Kidney glomerular epithelial cell (primary cell): ENCODE measurements around the gene MAP3K14.
A peak's percentile ranks its signal among the peaks of the same experiment; 100 is the strongest.
"Not testable (repeated sequence)": the region's sequence is repeated elsewhere in the genome, so short reads cannot be mapped to it uniquely, and the experiment has no call there.

Experiments
- DNase-seq: peaks from one replicate; lab custom pipeline; 2025; lab: John Stamatoyannopoulos, UW

The MAP3K14 gene

DNA sequence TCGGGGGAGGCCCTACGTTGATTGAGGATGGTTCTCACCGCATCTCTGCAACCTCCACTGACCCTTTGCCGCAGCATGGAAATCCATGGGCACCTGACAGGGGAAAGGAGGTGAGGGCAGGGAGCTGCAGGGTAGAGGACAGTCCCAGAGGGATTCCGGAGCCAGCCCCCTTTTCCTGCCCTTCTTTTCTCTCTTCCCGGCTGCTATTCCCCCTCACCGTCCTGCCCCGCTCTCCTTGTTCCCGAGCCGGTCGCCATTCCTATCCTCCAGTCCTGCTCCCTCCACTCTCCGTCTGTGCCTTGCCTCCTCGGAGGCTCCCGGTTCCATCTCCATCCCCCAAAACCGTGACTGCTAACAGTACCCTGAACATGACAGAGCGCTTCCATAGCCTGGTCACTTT is 59.7 kb downstream of the MAP3K14 start:
- no peak for DNase-seq

DNA sequence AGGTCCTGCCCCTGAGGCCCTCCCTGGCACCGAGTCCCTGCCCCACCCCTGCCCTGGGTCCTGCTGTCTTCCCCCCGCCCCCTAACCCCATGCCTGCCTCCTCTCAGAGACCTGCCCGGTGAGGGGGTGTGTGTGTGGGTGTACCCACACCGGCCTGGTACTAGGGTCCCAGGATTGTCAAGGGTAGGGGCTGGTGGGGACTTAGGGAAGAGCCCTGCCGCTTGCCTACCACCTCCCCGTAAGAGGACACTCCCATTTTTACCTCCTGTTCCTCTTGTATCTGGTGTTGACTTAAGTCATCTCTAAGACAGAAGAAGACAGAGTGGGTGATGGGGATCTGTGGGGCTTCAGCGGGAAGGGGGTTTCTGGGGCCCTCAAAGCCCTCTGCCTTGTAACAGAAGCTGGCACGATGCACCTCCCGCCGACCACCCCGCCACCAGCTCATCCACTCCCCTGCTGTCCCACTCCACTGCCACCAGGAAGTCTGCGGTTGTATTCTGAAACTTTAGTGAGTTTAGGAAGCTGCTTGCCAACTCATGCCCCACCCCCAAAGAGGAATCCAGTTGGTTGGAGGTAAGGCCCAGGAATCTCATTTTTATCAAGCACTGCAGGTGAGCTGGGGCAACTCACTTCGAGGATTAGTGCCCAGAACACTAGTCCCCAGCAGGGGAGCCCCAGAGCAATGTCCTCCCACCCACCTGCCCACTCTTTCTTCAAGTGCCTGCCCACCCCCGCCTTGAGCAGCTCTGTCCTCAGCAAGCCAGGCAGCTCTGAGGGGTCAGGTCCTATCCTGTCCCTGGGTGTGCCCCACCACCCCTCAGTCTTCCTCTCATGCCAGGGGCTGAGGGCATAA is 60.5 kb downstream of the MAP3K14 start:
- DNase-seq: no peak

DNA sequence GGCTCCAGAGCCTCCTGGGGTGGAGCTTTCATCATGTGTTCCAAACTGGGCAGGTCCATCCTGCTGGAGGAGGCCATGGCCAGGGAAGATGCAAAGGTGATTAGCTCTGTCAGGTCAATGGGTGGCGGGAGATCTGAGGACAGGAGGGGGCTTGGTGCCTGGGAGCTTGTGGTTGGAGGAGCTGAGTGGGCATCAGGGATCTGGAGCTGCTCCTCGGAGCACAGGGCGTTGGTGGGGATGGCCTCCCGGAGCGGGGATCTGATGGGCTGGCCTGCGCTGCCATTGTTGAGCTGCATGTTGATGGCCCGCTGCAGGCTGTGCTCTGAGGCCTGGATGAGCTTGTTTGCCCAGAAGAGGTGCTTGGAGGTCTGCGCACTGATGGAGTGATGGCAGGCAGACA is 61.5 kb downstream of the MAP3K14 start:
- no peak for DNase-seq

DNA sequence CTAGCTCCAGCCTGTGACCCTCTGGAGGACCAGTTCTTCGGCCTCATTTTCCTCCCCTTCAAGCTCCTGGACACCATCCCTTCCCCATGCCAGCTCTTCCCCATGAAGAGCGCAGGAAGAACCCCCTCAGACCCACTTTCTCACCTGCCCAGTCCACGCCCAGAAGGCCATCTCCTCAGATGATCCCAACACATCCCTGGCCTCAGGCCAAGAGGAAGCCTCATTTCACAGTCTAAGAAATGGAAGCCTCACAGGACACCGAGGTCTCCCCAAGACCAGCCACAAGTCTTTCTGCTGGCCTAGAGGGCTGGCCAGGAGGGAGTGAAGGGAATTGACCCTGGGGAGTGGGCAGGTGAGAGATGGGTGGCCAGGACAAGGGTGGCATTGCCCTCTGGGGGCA is 62.9 kb downstream of the MAP3K14 start:
- DNase-seq: no peak

DNA sequence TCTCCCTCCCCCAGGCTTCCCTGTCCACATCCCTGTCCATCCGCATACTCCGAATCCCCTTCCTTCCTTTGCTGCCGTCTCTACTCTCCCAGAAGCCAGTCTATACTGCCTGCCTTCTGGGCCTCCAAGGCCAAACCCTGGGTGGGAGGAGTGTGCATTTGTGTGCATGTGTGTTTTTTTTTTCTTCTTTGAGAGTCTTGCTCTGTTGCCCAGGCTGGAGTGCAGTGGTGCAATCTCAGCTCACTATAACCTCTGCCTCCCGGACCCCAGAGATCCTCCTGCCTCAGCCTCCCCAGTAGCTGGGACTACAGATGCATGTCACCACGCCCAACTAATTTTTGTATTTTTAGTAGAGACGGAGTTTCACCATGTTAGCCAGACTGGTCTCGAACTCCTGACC is 63.6 kb downstream of the MAP3K14 start:
- not testable (repeated sequence) for DNase-seq

- no peak for DNase-seq
These were observed 64.9 kb downstream of the MAP3K14 start for GRCh38 chr17:45251931-45252330.

GRCh38 chr17:45248132-45248957 is 68.5 kb downstream of the MAP3K14 start:
- peak; percentile 22 for DNase-seq

DNA sequence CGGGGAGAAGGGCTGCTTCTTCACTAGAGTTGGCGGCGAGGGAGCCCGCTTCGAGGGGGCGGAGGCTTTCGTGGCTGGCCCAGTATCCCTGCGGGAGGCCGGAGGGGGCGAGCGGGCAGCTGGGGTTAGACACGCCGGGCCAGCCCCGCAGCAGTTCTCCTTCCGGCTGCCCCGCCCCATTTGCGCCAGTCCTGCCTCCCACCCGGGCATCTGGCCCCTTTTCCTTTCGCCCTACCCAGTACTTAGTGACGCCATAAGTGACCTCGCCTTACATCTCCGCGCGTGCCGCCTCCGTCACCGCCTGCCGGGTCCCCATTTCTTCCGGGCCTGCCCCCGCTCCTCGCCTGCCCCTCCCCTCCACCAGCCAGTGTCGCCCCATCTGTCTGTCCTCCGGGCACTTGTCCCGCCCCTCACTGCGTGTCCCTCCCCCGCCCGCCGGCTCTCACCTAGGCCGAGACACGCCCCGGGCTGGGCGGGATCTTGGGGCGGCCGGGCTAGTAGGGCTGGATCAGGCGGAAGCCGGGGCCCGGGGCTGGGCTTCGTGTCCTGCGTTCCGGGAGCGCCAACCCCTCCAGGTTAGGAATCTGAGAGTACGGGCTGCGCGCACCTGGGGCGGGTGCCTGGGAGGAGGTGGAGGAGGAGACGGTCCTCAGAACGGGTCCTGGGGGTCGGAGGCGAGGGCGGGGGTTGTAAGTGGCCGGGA is 69.2 kb downstream of the MAP3K14 start:
- peak; percentile 83 for DNase-seq

DNA sequence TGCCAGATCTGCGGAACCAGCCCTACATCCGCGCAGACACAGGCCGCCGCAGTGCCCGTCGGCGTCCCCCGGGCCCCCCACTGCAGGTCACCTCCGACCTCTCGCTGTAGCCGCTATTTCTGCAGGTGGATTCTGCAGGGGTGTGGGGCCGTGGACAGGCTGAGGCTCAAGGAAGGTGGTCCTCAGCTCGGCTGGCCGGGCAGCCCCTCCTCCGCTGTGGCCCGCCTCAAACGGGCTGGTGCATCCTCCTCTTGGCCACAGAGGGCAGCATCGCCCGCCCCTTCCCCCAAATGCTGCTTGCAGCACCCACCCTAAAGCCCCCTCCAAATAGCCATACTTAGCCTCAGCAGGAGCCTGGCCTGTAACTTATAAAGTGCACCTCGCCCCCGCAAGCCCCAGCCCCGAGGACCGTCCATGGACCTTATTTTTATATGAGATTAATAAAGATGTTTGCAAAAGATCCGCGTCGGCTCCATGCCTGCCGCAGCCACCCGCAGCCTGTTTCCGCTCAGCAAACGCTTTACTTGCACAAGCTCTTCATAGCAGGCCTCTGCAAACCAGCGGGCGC is 69.9 kb downstream of the MAP3K14 start:
- no peak for DNase-seq

GRCh38 chr17:45246338-45246737 is 70.5 kb downstream of the MAP3K14 start:
- DNase-seq: no peak

- no peak for DNase-seq
These were observed 71.8 kb downstream of the MAP3K14 start for GRCh38 chr17:45244725-45245656.

- peak; percentile 65 for DNase-seq
These were observed 73.1 kb downstream of the MAP3K14 start for GRCh38 chr17:45243750-45244149.

DNA sequence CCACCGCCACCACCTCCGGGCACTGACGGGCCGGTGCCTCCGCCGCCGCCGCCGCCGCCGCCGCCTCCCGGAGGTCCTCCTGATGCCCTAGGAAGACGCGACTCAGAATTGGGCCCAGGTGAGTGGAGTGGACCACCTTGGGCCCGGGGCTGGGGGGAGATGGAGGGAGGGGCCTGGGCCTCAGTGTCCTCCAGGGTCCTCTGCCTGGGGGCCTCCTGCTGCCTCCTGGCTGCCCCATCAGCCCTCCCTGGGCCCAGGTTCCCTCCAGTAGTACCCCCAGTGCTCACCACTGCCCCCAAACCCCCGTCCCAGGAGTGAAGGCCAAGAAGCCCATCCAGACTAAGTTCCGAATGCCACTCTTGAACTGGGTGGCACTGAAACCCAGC is 74.8 kb downstream of the MAP3K14 start:
- DNase-seq: no peak

GRCh38 chr17:45241328-45242028 is 75.3 kb downstream of the MAP3K14 start:
- no peak for DNase-seq

- no peak for DNase-seq
These were observed 75.9 kb downstream of the MAP3K14 start for GRCh38 chr17:45240905-45241327.

- no peak for DNase-seq
These were observed 78.6 kb downstream of the MAP3K14 start for GRCh38 chr17:45238155-45238774.

DNA sequence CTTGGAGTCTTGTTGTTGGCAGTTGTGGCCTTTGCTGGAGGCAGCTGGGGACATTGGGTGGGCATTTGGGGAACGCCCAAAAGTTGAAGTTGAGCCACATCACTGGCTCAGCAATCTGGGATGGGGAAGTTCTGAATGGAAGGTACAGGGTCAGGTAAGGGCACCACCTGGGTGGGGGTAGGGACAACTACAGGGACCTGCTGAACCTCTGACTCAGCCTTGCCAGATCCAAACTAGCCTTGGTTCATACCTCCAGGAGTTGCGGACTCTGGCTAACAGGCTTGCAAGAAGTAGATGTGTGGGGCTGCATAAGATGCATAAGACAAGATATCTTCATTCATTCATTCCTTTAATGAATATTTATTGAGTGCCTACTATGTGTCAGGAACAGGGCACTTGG is 79.1 kb downstream of the MAP3K14 start:
- no peak for DNase-seq

GRCh38 chr17:45236282-45236606 is 80.6 kb downstream of the MAP3K14 start:
- DNase-seq: no peak

- peak; percentile 32 for DNase-seq
These were observed 81.2 kb downstream of the MAP3K14 start for GRCh38 chr17:45235416-45236281.
